ENCODE measurements around the gene GYG2. TPM values are rescaled to one million over a fixed set of nuclear protein-coding genes. Genes with fewer than 3 reads are reported as not detected.

GYG2 gene
- total and polyA plus RNA-seq, 2 experiments from 2014 or later, result 17.6 to 63.8 TPM

DNA sequence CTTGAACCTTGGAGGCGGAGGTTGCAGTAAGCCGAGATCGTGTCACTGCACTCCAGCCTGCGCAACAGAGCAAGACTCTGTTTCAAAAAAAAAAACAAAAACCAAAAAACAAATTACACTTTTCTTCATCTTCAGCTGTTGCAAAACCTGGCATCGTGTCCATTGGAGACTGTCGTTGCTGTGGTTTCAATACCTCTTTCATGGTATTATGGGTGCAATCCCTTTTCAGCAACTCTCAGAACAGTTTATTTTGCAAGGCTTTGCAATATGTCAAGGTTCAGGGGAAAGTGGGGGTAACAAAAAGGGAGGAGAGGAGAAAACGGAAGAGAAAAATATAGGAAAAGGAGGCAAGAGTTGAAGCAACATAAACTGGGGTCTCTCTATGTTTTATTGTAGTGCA lies 59.6 kb downstream of the GYG2 start:
- TF ChIP-seq EZH2 (IDR thresholded peaks at IDR 0.05; ENCODE audit: low read depth, unreplicated experiment) (no peak), ZNF331 (CRISPR knock-in tag; IDR thresholded peaks at IDR 0.05; ENCODE audit: low read depth) (no peak), POLR2AphosphoS5 (IDR thresholded peaks at IDR 0.05; ENCODE audit: low read depth) (no peak), JUNB (IDR thresholded peaks at IDR 0.05; ENCODE audit: unreplicated experiment) (no peak), EZH2phosphoT487 (IDR thresholded peaks at IDR 0.05; ENCODE audit: unreplicated experiment) (no peak), STAT1 (IDR thresholded peaks at IDR 0.05; ENCODE audit: unreplicated experiment) (no peak), ZNF114 (CRISPR knock-in tag; IDR thresholded peaks at IDR 0.05) (no peak), CREB1 (CRISPR knock-in tag; IDR thresholded peaks at IDR 0.05; ENCODE audit: low read depth) (no peak)
- TF ChIP-seq, protein P1, sequence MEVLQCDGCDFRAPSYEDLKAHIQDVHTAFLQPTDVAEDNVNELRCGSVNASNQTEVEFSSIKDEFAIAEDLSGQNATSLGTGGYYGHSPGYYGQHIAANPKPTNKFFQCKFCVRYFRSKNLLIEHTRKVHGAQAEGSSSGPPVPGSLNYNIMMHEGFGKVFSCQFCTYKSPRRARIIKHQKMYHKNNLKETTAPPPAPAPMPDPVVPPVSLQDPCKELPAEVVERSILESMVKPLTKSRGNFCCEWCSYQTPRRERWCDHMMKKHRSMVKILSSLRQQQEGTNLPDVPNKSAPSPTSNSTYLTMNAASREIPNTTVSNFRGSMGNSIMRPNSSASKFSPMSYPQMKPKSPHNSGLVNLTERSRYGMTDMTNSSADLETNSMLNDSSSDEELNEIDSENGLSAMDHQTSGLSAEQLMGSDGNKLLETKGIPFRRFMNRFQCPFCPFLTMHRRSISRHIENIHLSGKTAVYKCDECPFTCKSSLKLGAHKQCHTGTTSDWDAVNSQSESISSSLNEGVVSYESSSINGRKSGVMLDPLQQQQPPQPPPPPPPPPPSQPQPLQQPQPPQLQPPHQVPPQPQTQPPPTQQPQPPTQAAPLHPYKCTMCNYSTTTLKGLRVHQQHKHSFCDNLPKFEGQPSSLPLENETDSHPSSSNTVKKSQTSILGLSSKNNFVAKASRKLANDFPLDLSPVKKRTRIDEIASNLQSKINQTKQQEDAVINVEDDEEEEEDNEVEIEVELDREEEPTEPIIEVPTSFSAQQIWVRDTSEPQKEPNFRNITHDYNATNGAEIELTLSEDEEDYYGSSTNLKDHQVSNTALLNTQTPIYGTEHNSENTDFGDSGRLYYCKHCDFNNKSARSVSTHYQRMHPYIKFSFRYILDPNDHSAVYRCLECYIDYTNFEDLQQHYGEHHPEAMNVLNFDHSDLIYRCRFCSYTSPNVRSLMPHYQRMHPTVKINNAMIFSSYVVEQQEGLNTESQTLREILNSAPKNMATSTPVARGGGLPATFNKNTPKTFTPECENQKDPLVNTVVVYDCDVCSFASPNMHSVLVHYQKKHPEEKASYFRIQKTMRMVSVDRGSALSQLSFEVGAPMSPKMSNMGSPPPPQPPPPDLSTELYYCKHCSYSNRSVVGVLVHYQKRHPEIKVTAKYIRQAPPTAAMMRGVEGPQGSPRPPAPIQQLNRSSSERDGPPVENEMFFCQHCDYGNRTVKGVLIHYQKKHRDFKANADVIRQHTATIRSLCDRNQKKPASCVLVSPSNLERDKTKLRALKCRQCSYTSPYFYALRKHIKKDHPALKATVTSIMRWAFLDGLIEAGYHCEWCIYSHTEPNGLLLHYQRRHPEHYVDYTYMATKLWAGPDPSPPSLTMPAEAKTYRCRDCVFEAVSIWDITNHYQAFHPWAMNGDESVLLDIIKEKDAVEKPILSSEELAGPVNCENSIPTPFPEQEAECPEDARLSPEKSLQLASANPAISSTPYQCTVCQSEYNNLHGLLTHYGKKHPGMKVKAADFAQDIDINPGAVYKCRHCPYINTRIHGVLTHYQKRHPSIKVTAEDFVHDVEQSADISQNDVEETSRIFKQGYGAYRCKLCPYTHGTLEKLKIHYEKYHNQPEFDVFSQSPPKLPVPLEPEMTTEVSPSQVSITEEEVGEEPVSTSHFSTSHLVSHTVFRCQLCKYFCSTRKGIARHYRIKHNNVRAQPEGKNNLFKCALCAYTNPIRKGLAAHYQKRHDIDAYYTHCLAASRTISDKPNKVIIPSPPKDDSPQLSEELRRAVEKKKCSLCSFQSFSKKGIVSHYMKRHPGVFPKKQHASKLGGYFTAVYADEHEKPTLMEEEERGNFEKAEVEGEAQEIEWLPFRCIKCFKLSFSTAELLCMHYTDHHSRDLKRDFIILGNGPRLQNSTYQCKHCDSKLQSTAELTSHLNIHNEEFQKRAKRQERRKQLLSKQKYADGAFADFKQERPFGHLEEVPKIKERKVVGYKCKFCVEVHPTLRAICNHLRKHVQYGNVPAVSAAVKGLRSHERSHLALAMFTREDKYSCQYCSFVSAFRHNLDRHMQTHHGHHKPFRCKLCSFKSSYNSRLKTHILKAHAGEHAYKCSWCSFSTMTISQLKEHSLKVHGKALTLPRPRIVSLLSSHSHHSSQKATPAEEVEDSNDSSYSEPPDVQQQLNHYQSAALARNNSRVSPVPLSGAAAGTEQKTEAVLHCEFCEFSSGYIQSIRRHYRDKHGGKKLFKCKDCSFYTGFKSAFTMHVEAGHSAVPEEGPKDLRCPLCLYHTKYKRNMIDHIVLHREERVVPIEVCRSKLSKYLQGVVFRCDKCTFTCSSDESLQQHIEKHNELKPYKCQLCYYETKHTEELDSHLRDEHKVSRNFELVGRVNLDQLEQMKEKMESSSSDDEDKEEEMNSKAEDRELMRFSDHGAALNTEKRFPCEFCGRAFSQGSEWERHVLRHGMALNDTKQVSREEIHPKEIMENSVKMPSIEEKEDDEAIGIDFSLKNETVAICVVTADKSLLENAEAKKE (CRISPR knock-in tag; IDR thresholded peaks at IDR 0.05), result no peak
- TF ChIP-seq, protein P2, sequence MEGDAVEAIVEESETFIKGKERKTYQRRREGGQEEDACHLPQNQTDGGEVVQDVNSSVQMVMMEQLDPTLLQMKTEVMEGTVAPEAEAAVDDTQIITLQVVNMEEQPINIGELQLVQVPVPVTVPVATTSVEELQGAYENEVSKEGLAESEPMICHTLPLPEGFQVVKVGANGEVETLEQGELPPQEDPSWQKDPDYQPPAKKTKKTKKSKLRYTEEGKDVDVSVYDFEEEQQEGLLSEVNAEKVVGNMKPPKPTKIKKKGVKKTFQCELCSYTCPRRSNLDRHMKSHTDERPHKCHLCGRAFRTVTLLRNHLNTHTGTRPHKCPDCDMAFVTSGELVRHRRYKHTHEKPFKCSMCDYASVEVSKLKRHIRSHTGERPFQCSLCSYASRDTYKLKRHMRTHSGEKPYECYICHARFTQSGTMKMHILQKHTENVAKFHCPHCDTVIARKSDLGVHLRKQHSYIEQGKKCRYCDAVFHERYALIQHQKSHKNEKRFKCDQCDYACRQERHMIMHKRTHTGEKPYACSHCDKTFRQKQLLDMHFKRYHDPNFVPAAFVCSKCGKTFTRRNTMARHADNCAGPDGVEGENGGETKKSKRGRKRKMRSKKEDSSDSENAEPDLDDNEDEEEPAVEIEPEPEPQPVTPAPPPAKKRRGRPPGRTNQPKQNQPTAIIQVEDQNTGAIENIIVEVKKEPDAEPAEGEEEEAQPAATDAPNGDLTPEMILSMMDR (conservative IDR thresholded peaks at IDR 0.05; ENCODE audit: low read depth in 2 of 2), result no peak
- TF ChIP-seq, protein P3, sequence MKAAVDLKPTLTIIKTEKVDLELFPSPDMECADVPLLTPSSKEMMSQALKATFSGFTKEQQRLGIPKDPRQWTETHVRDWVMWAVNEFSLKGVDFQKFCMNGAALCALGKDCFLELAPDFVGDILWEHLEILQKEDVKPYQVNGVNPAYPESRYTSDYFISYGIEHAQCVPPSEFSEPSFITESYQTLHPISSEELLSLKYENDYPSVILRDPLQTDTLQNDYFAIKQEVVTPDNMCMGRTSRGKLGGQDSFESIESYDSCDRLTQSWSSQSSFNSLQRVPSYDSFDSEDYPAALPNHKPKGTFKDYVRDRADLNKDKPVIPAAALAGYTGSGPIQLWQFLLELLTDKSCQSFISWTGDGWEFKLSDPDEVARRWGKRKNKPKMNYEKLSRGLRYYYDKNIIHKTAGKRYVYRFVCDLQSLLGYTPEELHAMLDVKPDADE (IDR thresholded peaks at IDR 0.05), result no peak
- TF ChIP-seq, protein P4, sequence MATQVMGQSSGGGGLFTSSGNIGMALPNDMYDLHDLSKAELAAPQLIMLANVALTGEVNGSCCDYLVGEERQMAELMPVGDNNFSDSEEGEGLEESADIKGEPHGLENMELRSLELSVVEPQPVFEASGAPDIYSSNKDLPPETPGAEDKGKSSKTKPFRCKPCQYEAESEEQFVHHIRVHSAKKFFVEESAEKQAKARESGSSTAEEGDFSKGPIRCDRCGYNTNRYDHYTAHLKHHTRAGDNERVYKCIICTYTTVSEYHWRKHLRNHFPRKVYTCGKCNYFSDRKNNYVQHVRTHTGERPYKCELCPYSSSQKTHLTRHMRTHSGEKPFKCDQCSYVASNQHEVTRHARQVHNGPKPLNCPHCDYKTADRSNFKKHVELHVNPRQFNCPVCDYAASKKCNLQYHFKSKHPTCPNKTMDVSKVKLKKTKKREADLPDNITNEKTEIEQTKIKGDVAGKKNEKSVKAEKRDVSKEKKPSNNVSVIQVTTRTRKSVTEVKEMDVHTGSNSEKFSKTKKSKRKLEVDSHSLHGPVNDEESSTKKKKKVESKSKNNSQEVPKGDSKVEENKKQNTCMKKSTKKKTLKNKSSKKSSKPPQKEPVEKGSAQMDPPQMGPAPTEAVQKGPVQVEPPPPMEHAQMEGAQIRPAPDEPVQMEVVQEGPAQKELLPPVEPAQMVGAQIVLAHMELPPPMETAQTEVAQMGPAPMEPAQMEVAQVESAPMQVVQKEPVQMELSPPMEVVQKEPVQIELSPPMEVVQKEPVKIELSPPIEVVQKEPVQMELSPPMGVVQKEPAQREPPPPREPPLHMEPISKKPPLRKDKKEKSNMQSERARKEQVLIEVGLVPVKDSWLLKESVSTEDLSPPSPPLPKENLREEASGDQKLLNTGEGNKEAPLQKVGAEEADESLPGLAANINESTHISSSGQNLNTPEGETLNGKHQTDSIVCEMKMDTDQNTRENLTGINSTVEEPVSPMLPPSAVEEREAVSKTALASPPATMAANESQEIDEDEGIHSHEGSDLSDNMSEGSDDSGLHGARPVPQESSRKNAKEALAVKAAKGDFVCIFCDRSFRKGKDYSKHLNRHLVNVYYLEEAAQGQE (IDR thresholded peaks at IDR 0.05; ENCODE audit: unreplicated experiment), result no peak
- Mint-ChIP-seq H3K4me1 (peaks cover 33% of the 10 kb centered on the region), H3K27me3 (ENCODE audit: insufficient read depth, low read depth, poor library complexity) (peaks cover 8% of the 10 kb centered on the region), H3K36me3 (ENCODE audit: low read depth) (peaks cover 18% of the 10 kb centered on the region), H3K9me3 (no peaks in the 10 kb centered on the region), H3K4me3 (no peak overlapping the region), H3K27ac (0 out of 2 replicates have a peak overlapping the region, but pooled peaks have one; percentile 32)
- Histone ChIP-seq H3K9me2 (ENCODE audit: insufficient read depth) (no peaks in the 10 kb centered on the region), H3K27me3 (ENCODE audit: insufficient read depth) (no peaks in the 10 kb centered on the region), H3K27ac (ENCODE audit: low read depth) (peak overlapping the region; percentile 55; the same call in 1 of the 2 replicates), H3K4me1 (ENCODE audit: insufficient read depth) (peaks cover 10% of the 10 kb centered on the region), H3K79me2 (replicated peaks; ENCODE audit: insufficient read depth) (no peaks in the 10 kb centered on the region), H4K20me1 (replicated peaks; ENCODE audit: insufficient read depth) (no peaks in the 10 kb centered on the region), H3K36me3 (ENCODE audit: insufficient read depth) (no peaks in the 10 kb centered on the region), H3K4me2 (no peak overlapping the region), H2AFZ (no peak overlapping the region), H3F3A (replicated peaks; ENCODE audit: low read depth) (0 out of 2 replicates have a peak, but pooled peaks cover 3% of the 10 kb centered on the region), H3K4me3 (no peak overlapping the region)
- ATAC-seq, result no peak
- no peak for DNase-seq (ENCODE audit: low spot score)
